ENCODE results near the gene SYNDIG1. TPM values are rescaled to one million over a fixed set of nuclear protein-coding genes. Genes with fewer than 3 reads are reported as not detected.

SYNDIG1 gene
- polyA plus RNA-seq, 2 of the 4 experiments (the other 2 are of a cell fraction): 0.96 to 2.6 TPM

DNA sequence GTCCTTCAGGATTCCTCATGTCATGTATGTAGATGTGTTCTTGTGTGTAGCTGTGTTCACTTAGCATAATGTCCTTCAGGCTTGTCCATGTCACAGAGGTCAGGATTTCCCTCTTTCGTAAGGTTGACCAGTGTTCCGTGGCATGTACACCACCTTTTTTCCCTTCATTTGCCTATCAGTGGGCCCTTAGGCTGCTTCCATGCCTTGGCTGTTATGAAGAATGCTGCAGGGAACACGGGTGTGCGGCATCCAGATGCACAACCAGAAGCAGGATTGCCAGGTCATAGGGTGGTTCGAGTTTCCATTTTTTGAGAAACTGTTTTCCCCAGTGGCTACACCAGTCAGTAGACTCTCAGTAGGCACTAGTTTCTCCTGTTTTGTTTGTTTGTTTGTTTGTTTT, 29.2 kb downstream of the SYNDIG1 start:
- TF ChIP-seq FOSL2 (IDR thresholded peaks at IDR 0.05) (no peak), FOSL2 (CRISPR knock-in tag; IDR thresholded peaks at IDR 0.05) (no peak), RAD21 (conservative IDR thresholded peaks at IDR 0.05 in 1 of 2, IDR thresholded peaks at IDR 0.05 in 1 of 2) (no peak), ZSCAN20 (CRISPR knock-in tag; IDR thresholded peaks at IDR 0.05) (no peak), FOSB (CRISPR knock-in tag; IDR thresholded peaks at IDR 0.05) (no peak), RNF2 (IDR thresholded peaks at IDR 0.05; ENCODE audit: borderline replicate concordance, low read depth) (no peak), HOXA7 (CRISPR knock-in tag; IDR thresholded peaks at IDR 0.05) (no peak), MAZ (IDR thresholded peaks at IDR 0.05; ENCODE audit: borderline replicate concordance, low read depth, low read length) (no peak), RARB (CRISPR knock-in tag; IDR thresholded peaks at IDR 0.05) (no peak), TFCP2L1 (CRISPR knock-in tag; IDR thresholded peaks at IDR 0.05) (no peak), GATA3 (IDR thresholded peaks at IDR 0.05; ENCODE audit: borderline replicate concordance) (no peak), EHMT2 (IDR thresholded peaks at IDR 0.05; ENCODE audit: low read depth) (no peak), CEBPB (IDR thresholded peaks at IDR 0.05) (no peak), CHD4 (IDR thresholded peaks at IDR 0.05; ENCODE audit: borderline replicate concordance) (no peak)
- TF ChIP-seq, protein P1, sequence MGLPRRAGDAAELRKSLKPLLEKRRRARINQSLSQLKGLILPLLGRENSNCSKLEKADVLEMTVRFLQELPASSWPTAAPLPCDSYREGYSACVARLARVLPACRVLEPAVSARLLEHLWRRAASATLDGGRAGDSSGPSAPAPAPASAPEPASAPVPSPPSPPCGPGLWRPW (IDR thresholded peaks at IDR 0.05): no peak
- TF ChIP-seq, protein P2, sequence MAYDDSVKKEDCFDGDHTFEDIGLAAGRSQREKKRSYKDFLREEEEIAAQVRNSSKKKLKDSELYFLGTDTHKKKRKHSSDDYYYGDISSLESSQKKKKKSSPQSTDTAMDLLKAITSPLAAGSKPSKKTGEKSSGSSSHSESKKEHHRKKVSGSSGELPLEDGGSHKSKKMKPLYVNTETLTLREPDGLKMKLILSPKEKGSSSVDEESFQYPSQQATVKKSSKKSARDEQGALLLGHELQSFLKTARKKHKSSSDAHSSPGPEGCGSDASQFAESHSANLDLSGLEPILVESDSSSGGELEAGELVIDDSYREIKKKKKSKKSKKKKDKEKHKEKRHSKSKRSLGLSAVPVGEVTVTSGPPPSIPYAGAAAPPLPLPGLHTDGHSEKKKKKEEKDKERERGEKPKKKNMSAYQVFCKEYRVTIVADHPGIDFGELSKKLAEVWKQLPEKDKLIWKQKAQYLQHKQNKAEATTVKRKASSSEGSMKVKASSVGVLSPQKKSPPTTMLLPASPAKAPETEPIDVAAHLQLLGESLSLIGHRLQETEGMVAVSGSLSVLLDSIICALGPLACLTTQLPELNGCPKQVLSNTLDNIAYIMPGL (CRISPR knock-in tag; IDR thresholded peaks at IDR 0.05; ENCODE audit: borderline replicate concordance): no peak
- TF ChIP-seq, protein P3, sequence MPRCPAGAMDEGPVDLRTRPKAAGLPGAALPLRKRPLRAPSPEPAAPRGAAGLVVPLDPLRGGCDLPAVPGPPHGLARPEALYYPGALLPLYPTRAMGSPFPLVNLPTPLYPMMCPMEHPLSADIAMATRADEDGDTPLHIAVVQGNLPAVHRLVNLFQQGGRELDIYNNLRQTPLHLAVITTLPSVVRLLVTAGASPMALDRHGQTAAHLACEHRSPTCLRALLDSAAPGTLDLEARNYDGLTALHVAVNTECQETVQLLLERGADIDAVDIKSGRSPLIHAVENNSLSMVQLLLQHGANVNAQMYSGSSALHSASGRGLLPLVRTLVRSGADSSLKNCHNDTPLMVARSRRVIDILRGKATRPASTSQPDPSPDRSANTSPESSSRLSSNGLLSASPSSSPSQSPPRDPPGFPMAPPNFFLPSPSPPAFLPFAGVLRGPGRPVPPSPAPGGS (IDR thresholded peaks at IDR 0.05): no peak
- TF ChIP-seq, protein P4, sequence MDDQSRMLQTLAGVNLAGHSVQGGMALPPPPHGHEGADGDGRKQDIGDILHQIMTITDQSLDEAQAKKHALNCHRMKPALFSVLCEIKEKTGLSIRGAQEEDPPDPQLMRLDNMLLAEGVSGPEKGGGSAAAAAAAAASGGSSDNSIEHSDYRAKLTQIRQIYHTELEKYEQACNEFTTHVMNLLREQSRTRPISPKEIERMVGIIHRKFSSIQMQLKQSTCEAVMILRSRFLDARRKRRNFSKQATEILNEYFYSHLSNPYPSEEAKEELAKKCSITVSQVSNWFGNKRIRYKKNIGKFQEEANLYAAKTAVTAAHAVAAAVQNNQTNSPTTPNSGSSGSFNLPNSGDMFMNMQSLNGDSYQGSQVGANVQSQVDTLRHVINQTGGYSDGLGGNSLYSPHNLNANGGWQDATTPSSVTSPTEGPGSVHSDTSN (IDR thresholded peaks at IDR 0.05): no peak
- no peaks in the 10 kb centered on the region for H3K9me3 ChIP-seq
- 58% methylated on average over 5 of the region's 5 CpGs for WGBS (ENCODE audit: missing lambda C conversion rate)
- H3K4me2 ChIP-seq: no peak overlapping the region
- CTCF ChIA-PET: interaction anchor here (1.0 kb wide), 1 partner anchor 27 kb away, joined by 3 read pairs; no protein-coding TSS in a partner anchor
- peaks cover 22% of the 10 kb centered on the region for H3K4me1 ChIP-seq
- DNase-seq (ENCODE audit: low read depth in 1 of 2, low spot score in 1 of 2) (no peak), ATAC-seq (no peak), FAIRE-seq (no peak)
- POLR2A ChIA-PET: no interaction called here
- no peak overlapping the region for H3K4me3 ChIP-seq
- H3K27ac ChIP-seq: no peak overlapping the region

DNA sequence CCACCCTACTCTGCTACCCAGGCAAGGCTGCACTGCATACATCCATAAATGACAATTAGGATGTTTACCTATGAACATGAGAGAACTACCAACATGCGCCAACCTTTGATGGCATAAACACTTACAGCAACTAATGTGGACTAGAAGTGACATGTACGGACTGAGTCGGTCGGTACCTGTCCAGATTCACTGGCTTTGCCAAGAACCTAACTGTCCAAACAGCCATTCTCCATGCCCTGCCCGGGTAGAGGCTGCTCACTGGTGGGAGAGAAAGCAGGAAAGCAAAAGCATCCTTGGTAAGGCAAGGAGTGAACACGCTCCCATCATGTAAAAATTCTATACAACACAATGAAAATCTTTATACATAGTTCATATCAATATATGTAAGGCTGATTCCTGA, 30.0 kb downstream of the SYNDIG1 start:
- CTCF ChIA-PET: no interaction called here
- 55% methylated on average over 6 of the region's 6 CpGs for WGBS (ENCODE audit: missing lambda C conversion rate)
- Histone ChIP-seq H3K27ac (no peak overlapping the region), H3K4me1 (peaks cover 27% of the 10 kb centered on the region), H3K4me2 (no peak overlapping the region), H3K9me3 (no peaks in the 10 kb centered on the region), H3K4me3 (no peak overlapping the region)
- DNase-seq (ENCODE audit: low read depth in 1 of 2, low spot score in 1 of 2) (no peak), ATAC-seq (no peak), FAIRE-seq (no peak)
- POLR2A ChIA-PET: no interaction called here
- no peak for TF ChIP-seq SMC3 (IDR thresholded peaks at IDR 0.05)
- no peak for TF ChIP-seq SREBF2 (IDR thresholded peaks at IDR 0.05)
- TF ChIP-seq FOXS1 (CRISPR knock-in tag; IDR thresholded peaks at IDR 0.05): no peak
- TF ChIP-seq, protein P5, sequence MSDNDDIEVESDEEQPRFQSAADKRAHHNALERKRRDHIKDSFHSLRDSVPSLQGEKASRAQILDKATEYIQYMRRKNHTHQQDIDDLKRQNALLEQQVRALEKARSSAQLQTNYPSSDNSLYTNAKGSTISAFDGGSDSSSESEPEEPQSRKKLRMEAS (IDR thresholded peaks at IDR 0.05): no peak
- no peak for TF ChIP-seq EHMT2 (IDR thresholded peaks at IDR 0.05; ENCODE audit: low read depth)
- TF ChIP-seq, protein P2 (CRISPR knock-in tag; IDR thresholded peaks at IDR 0.05; ENCODE audit: borderline replicate concordance): no peak
- no peak for TF ChIP-seq JUN (IDR thresholded peaks at IDR 0.05)
- TF ChIP-seq HDAC2 (IDR thresholded peaks at IDR 0.05): no peak
- TF ChIP-seq HOXB13 (CRISPR knock-in tag; IDR thresholded peaks at IDR 0.05; ENCODE audit: low read depth): no peak
- no peak for TF ChIP-seq EHF (CRISPR knock-in tag; IDR thresholded peaks at IDR 0.05)
- TF ChIP-seq NR3C1 (IDR thresholded peaks at IDR 0.05): no peak
- no peak for TF ChIP-seq RAD21 (conservative IDR thresholded peaks at IDR 0.05 in 1 of 2, IDR thresholded peaks at IDR 0.05 in 1 of 2)
- TF ChIP-seq BHLHE40 (IDR thresholded peaks at IDR 0.05; ENCODE audit: low read depth, low read length): no peak
- no peak for TF ChIP-seq CHD2 (IDR thresholded peaks at IDR 0.05; ENCODE audit: low read length, partially characterized antibody)
- no peak for TF ChIP-seq RARB (CRISPR knock-in tag; IDR thresholded peaks at IDR 0.05)
- TF ChIP-seq HOXA7 (CRISPR knock-in tag; IDR thresholded peaks at IDR 0.05): no peak
- no peak for TF ChIP-seq MYC (IDR thresholded peaks at IDR 0.05; ENCODE audit: borderline replicate concordance, low read length)
- TF ChIP-seq NPAS2 (CRISPR knock-in tag; IDR thresholded peaks at IDR 0.05; ENCODE audit: borderline replicate concordance): no peak
